GM12878 (cell line): ENCODE results near the gene GAL3ST2. TPM values are rescaled to one million over a fixed set of nuclear protein-coding genes. Genes with fewer than 3 reads are reported as not detected.

Source experiments
- ATAC-seq: fragments of 200-7000 bp; cut with Tn5 transposase; 3 replicates; pipeline ENCODE4 v1.9.1; 2020; ENCODE audit warnings: mild to moderate bottlenecking, moderate library complexity
- BruUV-seq: library from RNA; stranded (reverse); fragments of 400-500 nt; replicated peaks from 2 replicates; lab custom pipeline; 2021; lab: Mats Ljungman, UMichigan
- CTCF ChIA-PET: fragments of 300-600 bp; sonication (Branson Sonifier 250); formaldehyde crosslinking; extraction: SDS; loops from one replicate; lab custom pipeline; 2021; ENCODE audit warnings: inconsistent platforms; lab: Yijun Ruan, JAX
- POLR2A ChIA-PET: fragments of 350-600 bp; formaldehyde crosslinking; extraction: SDS; loops from one replicate; lab custom pipeline; 2021; ENCODE audit warnings: inconsistent platforms; lab: Charles Lee
- RAD21 ChIA-PET: fragments of 300-600 bp; sonication (Branson Sonifier 250); formaldehyde crosslinking; loops from one replicate; lab custom pipeline; 2023; ENCODE audit warnings: antibody characterized with exemption; ENCODE audit not compliant: unreplicated experiment; lab: Charles Lee
- SMC1A ChIA-PET: fragments of 300-600 bp; sonication (Branson Sonifier 250); formaldehyde crosslinking; loops from one replicate; lab custom pipeline; 2023; ENCODE audit not compliant: unreplicated experiment, uncharacterized antibody; lab: Charles Lee
- DNase-seq: peaks from one replicate; pipeline ENCODE4 v3.0.0-alpha.2; 2011; ENCODE audit warnings: low read depth, low spot score
- FAIRE-seq: peaks from 3 replicates; lab custom pipeline; 2011; peaks lifted over from hg19 to GRCh38; lab: Jason Lieb, UNC
- H2AFZ ChIP-seq: 2 replicates; pipeline ENCODE4 v1.6.0; 2011; ENCODE audit warnings: low read depth, low read length, control low read depth; ENCODE audit not compliant: control insufficient read depth
- H3K27ac ChIP-seq: 2 replicates; pipeline ENCODE4 v1.5.1; 2011; ENCODE audit warnings: control low read depth; ENCODE audit not compliant: control insufficient read depth, insufficient read depth
- H3K27me3 ChIP-seq, 2 experiments: replicated peaks in 1 of 2; 2 replicates each; pipeline versions ENCODE4 v1.6.0 to v1.6.1; 2011; ENCODE audit warnings: low read length in 1 of 2; ENCODE audit not compliant: control insufficient read depth in 2 of 2, insufficient read depth in 2 of 2
- H3K36me3 ChIP-seq, 2 experiments: 2 replicates each; pipeline ENCODE4 v1.5.1; 2011; ENCODE audit warnings: low read length in 1 of 2; ENCODE audit not compliant: control insufficient read depth in 2 of 2, insufficient read depth in 2 of 2
- H3K4me1 ChIP-seq: 2 replicates; pipeline ENCODE4 v1.6.1; 2011; ENCODE audit warnings: mild to moderate bottlenecking, low read length, moderate library complexity, mixed read lengths; ENCODE audit not compliant: control insufficient read depth, insufficient read depth
- H3K4me2 ChIP-seq: 2 replicates; pipeline ENCODE4 v1.6.0; 2011; ENCODE audit warnings: control low read depth; ENCODE audit not compliant: control insufficient read depth, insufficient read depth
- H3K4me3 ChIP-seq: fragments of 200-600 bp; sonication (generic); 2 replicates; pipeline ENCODE4 v1.5.1; 2016
- H3K79me2 ChIP-seq: 2 replicates; pipeline ENCODE4 v1.6.0; 2011; ENCODE audit warnings: low read length; ENCODE audit not compliant: control insufficient read depth, insufficient read depth
- H3K9ac ChIP-seq: 2 replicates; pipeline ENCODE4 v1.8.0; 2011; ENCODE audit warnings: low read length, control low read depth, mixed read lengths; ENCODE audit not compliant: control insufficient read depth, insufficient read depth
- H3K9me3 ChIP-seq: replicated peaks from 3 replicates; pipeline ENCODE4 v1.5.1; 2011; ENCODE audit warnings: mild to moderate bottlenecking, low read length; ENCODE audit not compliant: control insufficient read depth, insufficient read depth
- H4K20me1 ChIP-seq: 2 replicates; pipeline ENCODE4 v1.6.0; 2011; ENCODE audit not compliant: control insufficient read depth, insufficient read depth
- ESRRA ChIP-seq: IDR thresholded peaks from 2 replicates; pipeline ENCODE4 v1.6.1; 2012; ENCODE audit warnings: mild to moderate bottlenecking, low read length, improper control_type of control experiment
- EZH2 ChIP-seq: IDR thresholded peaks from 2 replicates; pipeline ENCODE4 v1.6.1; 2012; ENCODE audit warnings: low read depth, mild to moderate bottlenecking, control low read depth, inconsistent platforms, low read length, borderline replicate concordance; ENCODE audit not compliant: control insufficient read depth
- FOS ChIP-seq: IDR thresholded peaks from 3 replicates; pipeline ENCODE4 v1.6.1; 2011; ENCODE audit warnings: borderline replicate concordance; ENCODE audit not compliant: insufficient read length; ENCODE audit errors: extremely low read depth
- HSF1 ChIP-seq: fragments of 150-350 bp; IDR thresholded peaks from 2 replicates; pipeline ENCODE4 v1.6.1; 2014; ENCODE audit warnings: mild to moderate bottlenecking, low read depth, low read length
- IKZF1 ChIP-seq: fragments of 450-650 bp; conservative IDR thresholded peaks from 2 replicates; pipeline ENCODE4 v1.6.1; 2017; ENCODE audit warnings: antibody characterized with exemption, mild to moderate bottlenecking
- PAX5 ChIP-seq: IDR thresholded peaks from 2 replicates; pipeline ENCODE4 v1.6.1; 2011; ENCODE audit warnings: low read depth, low read length, borderline replicate concordance
- PRDM15 ChIP-seq: fragments of 450-650 bp; formaldehyde crosslinking; IDR thresholded peaks from 2 replicates; pipeline ENCODE4 v1.4.0; 2020; ENCODE audit warnings: mild to moderate bottlenecking, moderate library complexity
- SUZ12 ChIP-seq: fragments of 200-600 bp; sonication (generic); IDR thresholded peaks from one replicate; pipeline ENCODE4 v1.6.1; 2018; ENCODE audit warnings: antibody characterized with exemption, mild to moderate bottlenecking; ENCODE audit not compliant: unreplicated experiment
- ZNF622 ChIP-seq: fragments of 450-650 bp; IDR thresholded peaks from 2 replicates; pipeline ENCODE4 v1.6.1; 2017; ENCODE audit warnings: mild to moderate bottlenecking, inconsistent platforms
- WGBS: methylation state at CpG from one replicate; pipeline ENCODE4 v1.1.6; 2016; ENCODE audit warnings: low lambda C conversion rate; ENCODE audit not compliant: insufficient replicate concordance, insufficient coverage; ENCODE audit errors: missing lambda C conversion rate; 5-methylcytosine and 5-hydroxymethylcytosine counted together
- in situ Hi-C: fragments of 300-500 bp; cut with MboI; formaldehyde crosslinking; loops from 9 replicates; pipeline ENCODE4 v1.14.3; 2018; ENCODE audit warnings: mixed read lengths
- intact Hi-C: fragments of 100-400 bp; cut with micrococcal nuclease; formaldehyde crosslinking; loops from one replicate; pipeline ENCODE4 v1.14.2; 2022; ENCODE audit not compliant: unreplicated experiment
- polyA plus RNA-seq, 11 experiments: library from polyadenylated mRNA; depleted of rRNA in 4 of 11; unstranded in 6 of 11; stranded (reverse) in 5 of 11; fragments of >200 nt; fragmentation: Nextera tagmentation in 4 of 11; fragmentation: Illumina TruSeq in 1 of 11; extraction: Ambion mirVana in 4 of 11; extraction: Trizol in 1 of 11; gene quantifications; 1 replicate in 1 of 11; 2 replicates in 10 of 11; pipeline versions ENCODE4 v1.2.1 to v1.2.3, GENCODE V29; 2011 to 2016; ENCODE audit warnings: inconsistent platforms in 2 of 11, missing spikeins in 2 of 11, low read depth in 1 of 11
- total RNA-seq, 4 experiments: library from RNA; depleted of rRNA in 3 of 4; stranded (reverse); fragments of >200 nt in 3 of 4; fragmentation: Illumina TruSeq in 1 of 4; extraction: Trizol in 1 of 4; gene quantifications; 2 replicates each; pipeline versions ENCODE4 v1.2.1 to v1.2.3, GENCODE V29; 2013 to 2021

Gene GAL3ST2
- total and polyA plus RNA-seq, 10 of the 15 experiments (the other 5 are each of a cell fraction or from before 2014, with no cell fraction given), result 0.09 to 0.36 (median 0.11) TPM; not detected in 7

- TF ChIP-seq ESRRA (no peak), PAX5 (no peak)
Observed at GRCh38 chr2:241850544-241851324, 74.1 kb downstream of the GAL3ST2 start (continued).

- H3K4me2 ChIP-seq, result no peak overlapping the region
- no peak for FAIRE-seq
- no peak for DNase-seq
- H3K9ac ChIP-seq, result no peak overlapping the region
- no peaks in the 10 kb centered on the region for H3K9me3 ChIP-seq
- no peaks in the 10 kb centered on the region for H4K20me1 ChIP-seq
- no peak overlapping the region for H2AFZ ChIP-seq
- ChIA-PET CTCF (interaction anchor here (0.6 kb wide), 1 partner anchor 73 kb away, joined by 4 read pairs; no protein-coding TSS in a partner anchor), POLR2A (no interaction called here), RAD21 (no interaction called here), SMC1A (no interaction called here)
- H3K79me2 ChIP-seq, result no peaks in the 10 kb centered on the region
- TF ChIP-seq SUZ12, result no peak
- no peak for TF ChIP-seq IKZF1
- TF ChIP-seq FOS, result no peak
- TF ChIP-seq PRDM15 (CRISPR knock-in tag), result no peak
- TF ChIP-seq EZH2, result no peak
- TF ChIP-seq ZNF622, result no peak
- TF ChIP-seq HSF1, result no peak
- no peaks in the 10 kb centered on the region for H3K36me3 ChIP-seq
- intact Hi-C loops, result no loop called here
- H3K27me3 ChIP-seq, result no peaks in the 10 kb centered on the region
- no TSS peak for BruUV-seq
- no peak overlapping the region for H3K27ac ChIP-seq
- no peak for ATAC-seq
- no peaks in the 10 kb centered on the region for H3K4me1 ChIP-seq
- H3K4me3 ChIP-seq, result no peak overlapping the region
- in situ Hi-C loops, result no loop called here
- WGBS, result 71% methylated on average over 24 of the region's 26 CpGs
Observed at GRCh38 chr2:241851325-241852115, 74.9 kb downstream of the GAL3ST2 start.
